Stimulated activated CD4-positive, alpha-beta T cell treated with anti-CD3 and anti-CD28 coated beads, Interleukin-12 subunit alpha, Interleukin-12 subunit beta, amount 100 ng/mL, for 48 hours (primary cell): ENCODE data around the gene PNPT1.
"Not testable (repeated sequence)": the region's sequence is repeated elsewhere in the genome, so short reads cannot be mapped to it uniquely, and the experiment has no call there.

Source experiments
- DNase-seq, 3 donors: peaks; one replicate each; pipeline ENCODE4 v3.0.0-alpha.2; 2020; ENCODE audit warnings: low read depth in 2 of 3, low spot score in 1 of 3

Gene PNPT1

GRCh38 chr2:55598056-55598795 lies 95.4 kb downstream of the PNPT1 start:
- DNase-seq, result no peak

- DNase-seq, result not testable (repeated sequence)
Observed at GRCh38 chr2:55596795-55597194, 96.8 kb downstream of the PNPT1 start.

GRCh38 chr2:55595536-55595935 lies 98.1 kb downstream of the PNPT1 start:
- no peak for DNase-seq

DNA sequence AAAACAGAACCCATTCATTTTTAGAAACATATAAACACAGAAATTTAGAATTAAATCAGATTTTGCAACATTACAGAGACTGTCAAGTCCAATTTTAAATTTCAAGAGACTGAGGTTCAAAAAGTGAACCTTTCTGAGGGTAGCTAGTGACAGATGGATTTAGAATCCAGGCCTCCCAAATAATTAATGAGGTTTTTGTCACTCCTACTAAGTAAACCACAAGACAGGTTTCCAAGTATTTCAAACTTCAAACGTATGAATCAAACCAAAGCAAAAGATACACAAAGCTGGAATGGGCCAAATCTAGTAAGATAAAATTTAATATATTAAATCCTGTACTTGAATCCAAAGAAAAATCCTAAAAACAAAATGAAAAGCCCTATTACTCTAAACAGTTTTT lies 101.5 kb downstream of the PNPT1 start:
- DNase-seq, result no peak

DNA sequence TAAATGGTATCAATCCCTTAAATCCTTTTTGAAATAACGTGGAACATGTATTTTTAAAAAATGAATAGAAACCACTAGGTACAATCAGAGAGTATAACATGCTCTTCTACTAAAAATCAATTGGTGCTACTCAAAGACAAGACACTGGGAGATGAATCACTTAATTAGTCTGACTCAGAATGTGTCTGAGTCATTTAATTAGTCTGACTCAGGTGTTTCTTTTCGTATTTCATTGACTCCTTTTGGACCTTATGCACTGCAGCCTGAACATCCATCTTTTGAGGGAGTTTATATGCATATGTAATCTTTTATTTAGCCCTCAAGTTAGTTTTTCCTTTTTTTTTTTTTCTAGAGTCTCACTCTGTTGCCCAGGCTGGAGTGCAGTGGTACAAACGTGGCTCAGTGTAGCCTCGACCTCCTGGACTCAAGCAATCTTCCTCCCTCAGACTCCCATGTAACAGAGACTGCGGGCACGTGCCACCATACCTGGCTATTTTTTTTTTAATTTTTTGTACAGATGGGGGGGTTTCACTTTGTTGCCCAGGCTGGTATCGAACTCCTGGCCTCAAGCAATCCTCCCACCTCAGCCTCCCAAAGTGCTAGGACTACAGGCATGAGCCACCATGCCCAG lies 102.7 kb downstream of the PNPT1 start:
- peak in 1 of 3 donors; percentile 8 for DNase-seq

GRCh38 chr2:55585451-55586080 lies 108.1 kb downstream of the PNPT1 start:
- no peak for DNase-seq
